ENCODE measurements around the gene FKRP.

- TF ChIP-seq, protein P1, sequence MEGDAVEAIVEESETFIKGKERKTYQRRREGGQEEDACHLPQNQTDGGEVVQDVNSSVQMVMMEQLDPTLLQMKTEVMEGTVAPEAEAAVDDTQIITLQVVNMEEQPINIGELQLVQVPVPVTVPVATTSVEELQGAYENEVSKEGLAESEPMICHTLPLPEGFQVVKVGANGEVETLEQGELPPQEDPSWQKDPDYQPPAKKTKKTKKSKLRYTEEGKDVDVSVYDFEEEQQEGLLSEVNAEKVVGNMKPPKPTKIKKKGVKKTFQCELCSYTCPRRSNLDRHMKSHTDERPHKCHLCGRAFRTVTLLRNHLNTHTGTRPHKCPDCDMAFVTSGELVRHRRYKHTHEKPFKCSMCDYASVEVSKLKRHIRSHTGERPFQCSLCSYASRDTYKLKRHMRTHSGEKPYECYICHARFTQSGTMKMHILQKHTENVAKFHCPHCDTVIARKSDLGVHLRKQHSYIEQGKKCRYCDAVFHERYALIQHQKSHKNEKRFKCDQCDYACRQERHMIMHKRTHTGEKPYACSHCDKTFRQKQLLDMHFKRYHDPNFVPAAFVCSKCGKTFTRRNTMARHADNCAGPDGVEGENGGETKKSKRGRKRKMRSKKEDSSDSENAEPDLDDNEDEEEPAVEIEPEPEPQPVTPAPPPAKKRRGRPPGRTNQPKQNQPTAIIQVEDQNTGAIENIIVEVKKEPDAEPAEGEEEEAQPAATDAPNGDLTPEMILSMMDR (IDR thresholded peaks at IDR 0.05 in 2 of 3, conservative IDR thresholded peaks at IDR 0.05 in 1 of 3; ENCODE audit: borderline replicate concordance in 1 of 3, insufficient read depth in 1 of 3, low read depth in 2 of 3, low read length in 2 of 3), result no peak
- TF ChIP-seq EZH2 (IDR thresholded peaks at IDR 0.05), result no peak
- no peak for TF ChIP-seq SP1 (IDR thresholded peaks at IDR 0.05; ENCODE audit: low read depth)
- no peak for TF ChIP-seq POLR2AphosphoS5 (IDR thresholded peaks at IDR 0.05; ENCODE audit: low read depth, low read length)
- TF ChIP-seq FOSL1 (IDR thresholded peaks at IDR 0.05; ENCODE audit: low read depth), result no peak
- TF ChIP-seq EZH2phosphoT487 (IDR thresholded peaks at IDR 0.05; ENCODE audit: borderline replicate concordance), result no peak
- no peak for TF ChIP-seq REST (IDR thresholded peaks at IDR 0.05; ENCODE audit: low read depth)
- TF ChIP-seq ZBTB33 (IDR thresholded peaks at IDR 0.05; ENCODE audit: extremely low read depth, insufficient replicate concordance, low read length), result no peak
- TF ChIP-seq POLR2A (IDR thresholded peaks at IDR 0.05; ENCODE audit: borderline replicate concordance, extremely low read depth, insufficient read depth, insufficient read length), result no peak
- no peak for TF ChIP-seq CEBPB (IDR thresholded peaks at IDR 0.05; ENCODE audit: low read depth)
Observed at GRCh38 chr19:46700704-46701103, 45.2 kb upstream of the FKRP start.
